NOMO-1 treated with DMSO at 0.1 percent for 48 hours (cell line): ENCODE data around the gene DEFB113.
"Not testable (repeated sequence)": the region's sequence is repeated elsewhere in the genome, so short reads cannot be mapped to it uniquely, and the experiment has no call there.

Experiments used
- DNase-seq: peaks from one replicate; lab custom pipeline; 2025; ENCODE audit not compliant: unreplicated experiment; lab: John Stamatoyannopoulos, UW

The DEFB113 gene

GRCh38 chr6:49969605-49970004 lies at the start of gene DEFB113:
Gene DEFB113, minus strand, starts transcription at chr6:49969625. Its CDS starts 0 bp downstream, at chr6:49969625.
- DNase-seq = no peak

- no peak for DNase-seq
Observed at GRCh38 chr6:50007819-50008218, 38.4 kb upstream of the DEFB113 start.

DNA sequence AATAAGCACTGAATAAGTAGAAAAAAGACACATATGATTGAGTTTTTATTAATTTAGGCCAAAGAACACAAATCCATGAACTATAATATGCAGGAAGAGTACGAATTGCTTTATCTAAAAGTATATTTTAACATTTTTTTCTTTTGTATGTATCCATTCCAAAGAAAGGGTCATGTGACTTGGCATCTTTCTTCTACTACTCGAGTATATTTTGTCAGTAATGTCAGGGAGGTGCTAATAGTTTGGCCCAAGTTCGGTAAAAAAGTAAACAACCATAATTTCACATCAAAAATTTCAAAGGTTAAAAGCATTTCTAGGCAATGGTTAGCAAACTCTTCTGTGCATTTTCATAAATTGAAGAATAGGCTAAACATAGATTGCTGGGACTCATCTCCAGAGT lies 33.7 kb upstream of the DEFB113 start:
- DNase-seq = no peak

GRCh38 chr6:49995278-49995677 lies 25.9 kb upstream of the DEFB113 start:
- no peak for DNase-seq

- DNase-seq = no peak
Observed at GRCh38 chr6:49988900-49989299, 19.5 kb upstream of the DEFB113 start.

- DNase-seq = no peak
Observed at GRCh38 chr6:49987749-49988148, 18.3 kb upstream of the DEFB113 start.

- no peak for DNase-seq
Observed at GRCh38 chr6:49986551-49986950, 17.1 kb upstream of the DEFB113 start.

DNA sequence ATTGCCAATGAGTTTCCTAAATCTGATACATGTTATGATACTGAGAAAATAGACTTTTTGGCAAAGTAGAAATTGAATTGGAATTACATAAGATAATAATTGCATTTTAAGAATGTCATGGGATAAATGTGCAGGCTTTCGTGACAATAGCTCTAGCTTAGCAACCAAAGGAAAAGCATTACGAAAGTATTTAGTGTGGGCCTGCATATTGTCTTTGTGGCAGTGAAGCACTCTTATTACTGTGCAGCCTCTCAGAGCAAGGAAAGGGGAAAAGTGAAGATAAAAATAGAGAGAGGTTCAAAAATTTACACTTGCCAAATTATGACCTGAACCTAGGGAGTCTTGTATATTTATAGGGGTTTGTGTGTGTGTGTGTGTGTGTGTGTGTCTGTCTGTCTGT lies 12.6 kb upstream of the DEFB113 start:
- DNase-seq = no peak

DNA sequence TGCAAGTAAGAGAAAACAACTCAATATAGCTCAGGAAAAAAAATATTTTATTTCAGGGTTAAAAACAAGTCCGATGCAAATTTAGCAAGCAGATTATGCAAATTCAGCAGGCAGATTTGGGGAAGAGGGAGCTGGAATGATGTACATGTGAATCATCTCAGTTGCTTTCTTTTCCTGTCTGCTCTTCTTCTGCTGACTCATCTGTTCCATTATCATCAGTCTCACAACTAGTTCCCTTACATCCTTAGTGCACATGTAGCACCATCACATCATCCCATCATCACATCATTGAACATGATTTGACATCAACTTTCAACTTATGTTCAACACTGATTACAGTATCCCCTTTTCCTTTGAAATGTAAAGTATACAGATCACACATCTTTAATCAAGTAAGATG lies 11.5 kb upstream of the DEFB113 start:
- DNase-seq = no peak

DNA sequence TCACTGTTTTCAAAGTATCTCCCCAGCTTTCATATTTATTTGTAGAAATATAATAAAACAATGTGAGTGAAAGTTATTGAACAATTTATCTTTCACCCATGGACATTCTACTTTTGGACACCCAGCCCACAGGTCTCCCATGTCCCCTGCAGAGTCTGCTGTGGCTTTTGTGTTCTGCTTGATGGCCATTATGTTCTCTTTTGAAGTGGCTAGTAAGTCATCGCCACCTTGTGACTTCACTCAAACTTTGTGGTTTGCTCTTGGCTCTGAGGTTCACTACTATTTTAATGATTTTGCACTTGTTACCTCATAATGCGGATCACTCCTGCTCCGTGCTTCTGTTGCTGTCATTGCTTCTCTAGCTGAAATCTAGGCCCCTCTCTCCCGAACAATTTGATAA lies 10.2 kb upstream of the DEFB113 start:
- DNase-seq = no peak

DNA sequence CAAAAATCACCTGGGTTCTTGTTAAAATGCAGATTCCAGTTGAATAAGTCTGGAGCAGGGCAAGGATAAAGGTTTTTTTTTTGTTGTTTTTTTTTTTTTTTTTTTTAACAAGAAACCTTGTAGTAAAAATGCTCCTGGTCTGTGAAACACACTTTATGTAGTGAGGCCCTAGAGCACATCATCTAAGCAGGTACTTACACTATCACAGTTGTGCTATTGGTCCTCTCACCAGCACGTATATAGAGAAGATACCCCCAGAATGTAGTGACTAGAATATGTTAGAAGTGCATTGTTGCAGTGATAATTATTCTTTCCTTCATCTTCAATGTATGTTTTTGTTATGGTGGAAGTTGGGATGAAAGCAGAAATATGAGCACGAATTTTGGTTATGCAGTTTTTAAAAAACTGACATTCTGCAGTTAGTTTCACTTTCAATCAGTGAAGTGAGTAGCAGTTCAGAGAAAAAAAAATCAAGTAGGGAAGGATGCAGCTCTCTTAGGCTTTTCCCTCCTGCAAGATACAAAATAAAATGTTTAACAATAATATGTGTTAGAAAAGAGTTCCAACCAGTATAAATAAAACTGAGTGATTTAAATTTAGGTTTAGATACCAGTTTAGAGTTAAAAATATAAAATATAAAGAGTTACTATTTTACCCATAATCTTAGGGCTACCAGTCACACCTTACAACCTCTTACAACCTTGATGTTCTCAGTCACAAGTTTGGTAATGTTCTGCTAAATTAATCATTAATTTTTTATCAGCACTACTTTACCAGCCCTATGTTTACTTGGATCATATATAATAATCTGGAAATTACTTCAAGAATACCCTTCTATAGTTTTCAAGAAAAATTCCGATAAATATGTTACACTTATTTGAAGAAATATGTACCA lies 9.2 kb upstream of the DEFB113 start:
- DNase-seq = no peak

DNA sequence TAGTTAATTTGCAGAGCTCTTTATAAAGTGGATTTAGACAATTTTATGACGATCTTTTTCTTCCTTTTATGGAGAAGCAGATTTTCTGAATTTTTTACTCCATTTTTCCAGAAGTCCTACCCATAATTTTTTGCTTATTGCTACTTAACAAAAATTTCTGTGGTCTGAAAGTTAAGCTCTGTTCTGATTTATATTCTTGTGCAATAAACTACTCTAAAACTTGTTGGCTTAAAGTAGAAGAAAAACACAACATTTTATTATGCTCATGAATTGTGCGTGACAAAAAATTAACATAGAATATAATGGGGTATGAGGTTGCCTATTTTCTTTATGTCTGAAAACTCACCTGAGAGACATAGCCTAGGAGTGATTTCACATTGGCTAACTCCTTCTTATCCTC lies 2.6 kb downstream of the DEFB113 start:
- no peak for DNase-seq

DNA sequence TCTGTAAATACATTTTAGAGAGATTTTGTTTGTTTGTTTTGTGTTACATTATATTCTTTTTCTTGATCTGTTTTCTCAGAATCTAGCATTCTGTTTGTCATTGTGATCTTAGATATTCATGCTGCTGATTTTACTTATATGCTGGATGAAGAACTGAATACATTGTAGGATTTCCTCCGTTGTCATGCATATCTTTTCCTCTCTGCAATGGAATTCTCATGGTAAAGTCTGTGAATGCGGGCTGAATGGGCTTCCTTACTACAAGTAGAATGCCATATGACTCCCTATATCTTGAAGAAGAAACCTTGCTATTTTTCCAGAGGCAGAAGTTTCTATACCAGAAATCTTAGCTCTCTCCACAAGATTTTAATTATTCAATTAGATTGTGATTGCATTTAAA lies 3.1 kb downstream of the DEFB113 start:
- DNase-seq = no peak

- no peak for DNase-seq
Observed at GRCh38 chr6:49964064-49964463, 5.4 kb downstream of the DEFB113 start, which contains the start of gene DEFB114. Gene DEFB114, minus strand, starts transcription at chr6:49964164. Its CDS starts 59 bp downstream, at chr6:49964105.

- no peak for DNase-seq
Observed at GRCh38 chr6:49958180-49958579, 11.2 kb downstream of the DEFB113 start.

GRCh38 chr6:49955847-49956246 lies 13.6 kb downstream of the DEFB113 start:
- no peak for DNase-seq

DNA sequence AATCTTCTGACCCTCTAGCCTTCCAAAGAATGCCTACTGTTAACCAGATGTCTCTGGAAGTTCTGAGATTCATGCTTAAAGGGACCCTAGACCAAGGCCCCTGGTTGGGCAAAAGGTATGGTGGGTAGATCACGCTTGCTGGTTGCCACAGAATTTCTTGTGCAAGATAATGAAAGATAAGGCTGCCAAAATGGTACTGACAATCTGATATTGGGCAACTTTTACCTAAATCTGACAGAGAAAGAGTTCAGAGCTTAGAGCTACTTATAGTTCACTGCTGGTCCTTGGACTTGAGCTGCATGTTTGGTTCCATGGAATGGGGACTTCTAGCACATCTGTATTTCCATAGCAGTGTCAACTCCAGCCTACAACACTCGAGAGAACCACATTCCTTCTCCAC lies 17.5 kb downstream of the DEFB113 start:
- no peak for DNase-seq

- DNase-seq = no peak
Observed at GRCh38 chr6:49950415-49950751, 19.0 kb downstream of the DEFB113 start.

- DNase-seq = no peak
Observed at GRCh38 chr6:49949062-49949461, 20.4 kb downstream of the DEFB113 start.

- no peak for DNase-seq
Observed at GRCh38 chr6:49946835-49947234, 22.6 kb downstream of the DEFB113 start.

DNA sequence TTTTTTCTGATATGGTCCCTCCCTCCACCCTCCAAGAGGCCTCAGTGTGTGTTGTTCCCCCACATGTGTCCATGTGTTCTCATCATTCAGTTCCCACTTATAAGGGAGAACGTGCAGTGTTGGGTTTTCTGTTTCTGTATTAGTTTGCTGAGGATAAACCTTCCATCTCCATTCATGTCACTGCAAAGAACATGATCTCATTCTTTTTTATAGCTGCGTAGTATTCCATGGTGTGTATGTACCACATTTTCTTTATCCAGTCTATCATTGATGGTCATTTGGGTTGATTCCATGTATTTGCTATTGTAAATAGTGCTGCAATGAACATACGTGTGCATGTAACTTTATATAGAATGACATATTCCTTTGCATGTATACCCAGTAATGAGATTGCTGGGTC lies 25.4 kb downstream of the DEFB113 start:
- DNase-seq = not testable (repeated sequence)

- DNase-seq = no peak
Observed at GRCh38 chr6:49939993-49940498, 29.4 kb downstream of the DEFB113 start.

DNA sequence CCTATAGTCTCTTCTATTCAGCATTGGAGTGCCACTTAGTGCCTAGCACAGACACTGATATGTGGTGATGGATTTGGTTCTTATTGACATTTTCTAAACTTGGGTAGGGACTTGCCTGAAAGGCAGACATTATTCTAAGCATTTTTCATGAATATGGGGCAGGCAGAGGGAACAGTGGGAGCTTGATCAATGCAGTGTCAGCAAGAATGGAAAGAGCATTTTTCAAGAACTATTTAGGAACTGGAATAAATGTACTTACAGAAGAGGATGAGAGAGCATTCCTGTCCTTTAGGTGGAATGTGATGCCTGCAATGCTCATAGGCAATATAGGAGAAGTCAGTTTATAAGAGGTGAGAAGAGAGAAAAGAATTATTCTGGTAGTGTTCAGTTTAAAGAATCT lies 31.6 kb downstream of the DEFB113 start:
- DNase-seq = no peak
